NCI-H524 (cell line): ENCODE measurements around the gene TRPM8.
"Not testable (repeated sequence)": the region's sequence is repeated elsewhere in the genome, so short reads cannot be mapped to it uniquely, and the experiment has no call there.

Experiments
- DNase-seq, 2 experiments: peaks; one replicate each; lab custom pipeline; 2025; lab: John Stamatoyannopoulos, UW

Gene TRPM8

GRCh38 chr2:233938676-233939370 lies 21.6 kb downstream of the TRPM8 start:
- no peak for DNase-seq

- DNase-seq = no peak
Observed at GRCh38 chr2:233940376-233941276, 23.5 kb downstream of the TRPM8 start.

- DNase-seq = no peak
Observed at GRCh38 chr2:233942731-233943130, 25.6 kb downstream of the TRPM8 start.

- DNase-seq = no peak
Observed at GRCh38 chr2:233944269-233944668, 27.1 kb downstream of the TRPM8 start.

- no peak for DNase-seq
Observed at GRCh38 chr2:233944722-233945121, 27.5 kb downstream of the TRPM8 start.

GRCh38 chr2:233945146-233945545 lies 28.0 kb downstream of the TRPM8 start:
- DNase-seq = no peak

- DNase-seq = no peak
Observed at GRCh38 chr2:233950078-233950825, 33.1 kb downstream of the TRPM8 start.

GRCh38 chr2:233952335-233952734 lies 35.2 kb downstream of the TRPM8 start:
- no peak for DNase-seq

- DNase-seq = peak in 1 of 2 experiments; percentile 4
Observed at GRCh38 chr2:233953087-233953801, 36.1 kb downstream of the TRPM8 start.

- no peak for DNase-seq
Observed at GRCh38 chr2:233960203-233960602, 43.0 kb downstream of the TRPM8 start.

- no peak for DNase-seq
Observed at GRCh38 chr2:233961905-233962304, 44.7 kb downstream of the TRPM8 start.

- no peak for DNase-seq
Observed at GRCh38 chr2:233964581-233964980, 47.4 kb downstream of the TRPM8 start.

- DNase-seq = no peak
Observed at GRCh38 chr2:233965032-233965603, 47.9 kb downstream of the TRPM8 start.

GRCh38 chr2:233965646-233966045 lies 48.5 kb downstream of the TRPM8 start:
- DNase-seq = not testable (repeated sequence)

- no peak for DNase-seq
Observed at GRCh38 chr2:233966388-233966787, 49.2 kb downstream of the TRPM8 start.

- no peak for DNase-seq
Observed at GRCh38 chr2:233967164-233967563, 50.0 kb downstream of the TRPM8 start.

GRCh38 chr2:233968556-233968955 lies 51.4 kb downstream of the TRPM8 start:
- no peak for DNase-seq

- not testable (repeated sequence) for DNase-seq
Observed at GRCh38 chr2:233972460-233972859, 55.3 kb downstream of the TRPM8 start.

- DNase-seq = no peak
Observed at GRCh38 chr2:233972941-233973575, 55.9 kb downstream of the TRPM8 start.

- DNase-seq = no peak
Observed at GRCh38 chr2:233973786-233974185, 56.6 kb downstream of the TRPM8 start.

GRCh38 chr2:233974530-233975071 lies 57.4 kb downstream of the TRPM8 start:
- DNase-seq = no peak
